Loucy (cell line): ENCODE results near the gene MIPEP.

Source experiments
- H2AFZ ChIP-seq: fragments of 200-600 bp; sonication (generic); 2 replicates; pipeline ENCODE4 v1.6.0; 2016; ENCODE audit warnings: antibody characterized with exemption, mild to moderate bottlenecking, low read length, moderate library complexity
- H3F3A ChIP-seq: fragments of 200-600 bp; 2 replicates; pipeline ENCODE4 v1.6.0; 2016; ENCODE audit warnings: antibody characterized with exemption, low read depth, mild to moderate bottlenecking
- H3K27me3 ChIP-seq: fragments of 200-600 bp; sonication (generic); 2 replicates; pipeline ENCODE4 v1.6.1; 2014; ENCODE audit warnings: low read length, mild to moderate bottlenecking; ENCODE audit not compliant: insufficient read depth, poor library complexity, severe bottlenecking
- H3K36me3 ChIP-seq: fragments of 200-600 bp; sonication (generic); 2 replicates; pipeline ENCODE4 v1.6.1; 2016; ENCODE audit warnings: low read length; ENCODE audit not compliant: insufficient read depth
- H3K4me1 ChIP-seq: fragments of 200-600 bp; sonication (generic); 2 replicates; pipeline ENCODE4 v1.5.1; 2014; ENCODE audit warnings: low read length, mild to moderate bottlenecking; ENCODE audit not compliant: insufficient read depth, poor library complexity, severe bottlenecking
- H3K4me2 ChIP-seq: fragments of 200-600 bp; sonication (generic); 2 replicates; pipeline ENCODE4 v1.6.0; 2014; ENCODE audit warnings: antibody characterized with exemption, low read length, low read depth, mild to moderate bottlenecking; ENCODE audit not compliant: poor library complexity, severe bottlenecking
- H3K4me3 ChIP-seq: fragments of 200-600 bp; sonication (generic); 2 replicates; pipeline ENCODE4 v1.5.1; 2014; ENCODE audit warnings: low read length, mild to moderate bottlenecking, mixed read lengths; ENCODE audit not compliant: poor library complexity, severe bottlenecking
- H3K79me2 ChIP-seq: fragments of 200-600 bp; sonication (generic); 2 replicates; pipeline ENCODE4 v1.6.1; 2014; ENCODE audit warnings: low read length; ENCODE audit not compliant: insufficient read depth
- H3K9ac ChIP-seq: fragments of 200-600 bp; sonication (generic); 2 replicates; pipeline ENCODE4 v1.6.0; 2014; ENCODE audit warnings: mild to moderate bottlenecking, low read depth, low read length, moderate library complexity; ENCODE audit not compliant: poor library complexity, severe bottlenecking
- H3K9me2 ChIP-seq: fragments of 200-600 bp; sonication (generic); replicated peaks from 2 replicates; pipeline ENCODE4 v1.6.1; 2016; ENCODE audit warnings: low read depth, low read length, mixed read lengths
- H3K9me3 ChIP-seq: fragments of 200-600 bp; sonication (generic); 2 replicates; pipeline ENCODE4 v1.6.1; 2014; ENCODE audit warnings: mild to moderate bottlenecking, antibody characterized with exemption, low read length, low read depth; ENCODE audit not compliant: insufficient read depth
- H4K20me1 ChIP-seq: fragments of 200-600 bp; sonication (generic); 2 replicates; pipeline ENCODE4 v1.6.0; 2014; ENCODE audit warnings: antibody characterized with exemption, low read length, mild to moderate bottlenecking; ENCODE audit not compliant: insufficient read depth, poor library complexity, severe bottlenecking
- CTCF ChIP-seq: fragments of 200-600 bp; sonication (generic); conservative IDR thresholded peaks from 2 replicates; pipeline ENCODE4 v1.5.1; 2014; ENCODE audit warnings: mild to moderate bottlenecking, antibody characterized with exemption, low read length
- EZH2phosphoT487 ChIP-seq: fragments of 200-600 bp; IDR thresholded peaks from 2 replicates; pipeline ENCODE4 v1.6.1; 2018; ENCODE audit warnings: antibody characterized with exemption, mild to moderate bottlenecking, moderate library complexity, borderline replicate concordance

The MIPEP gene

GRCh38 chr13:23810685-23811240 lies 78.4 kb downstream of the MIPEP start:
- H3K36me3 ChIP-seq, result no peaks in the 10 kb centered on the region
- H4K20me1 ChIP-seq, result no peaks in the 10 kb centered on the region
- H3K79me2 ChIP-seq, result no peaks in the 10 kb centered on the region
- no peak overlapping the region for H3K4me3 ChIP-seq
- no peak overlapping the region for H3K4me2 ChIP-seq
- H3K9me3 ChIP-seq, result no peaks in the 10 kb centered on the region
- H3K9me2 ChIP-seq, result no peaks in the 10 kb centered on the region
- no peaks in the 10 kb centered on the region for H3F3A ChIP-seq
- TF ChIP-seq EZH2phosphoT487 (no peak), CTCF (peak; percentile 33)
- H3K4me1 ChIP-seq, result peaks cover 5% of the 10 kb centered on the region
- H3K27me3 ChIP-seq, result no peaks in the 10 kb centered on the region
- no peak overlapping the region for H3K9ac ChIP-seq
- no peak overlapping the region for H2AFZ ChIP-seq

GRCh38 chr13:23808803-23809202 lies 80.4 kb downstream of the MIPEP start:
- Histone ChIP-seq H3K9me3 (no peaks in the 10 kb centered on the region), H3K4me3 (no peak overlapping the region), H4K20me1 (no peaks in the 10 kb centered on the region), H3F3A (no peaks in the 10 kb centered on the region), H3K27me3 (no peaks in the 10 kb centered on the region), H3K9ac (no peak overlapping the region), H2AFZ (no peak overlapping the region), H3K79me2 (no peaks in the 10 kb centered on the region), H3K4me1 (peaks cover 5% of the 10 kb centered on the region), H3K9me2 (no peaks in the 10 kb centered on the region), H3K4me2 (no peak overlapping the region), H3K36me3 (no peaks in the 10 kb centered on the region)
- TF ChIP-seq CTCF (no peak), EZH2phosphoT487 (no peak)

- Histone ChIP-seq H3F3A (no peaks in the 10 kb centered on the region), H3K4me2 (no peak overlapping the region), H2AFZ (no peak overlapping the region), H3K9me3 (no peaks in the 10 kb centered on the region), H3K79me2 (no peaks in the 10 kb centered on the region), H3K9ac (no peak overlapping the region), H3K4me3 (no peak overlapping the region), H4K20me1 (no peaks in the 10 kb centered on the region), H3K9me2 (no peaks in the 10 kb centered on the region), H3K4me1 (peaks cover 5% of the 10 kb centered on the region), H3K27me3 (no peaks in the 10 kb centered on the region), H3K36me3 (no peaks in the 10 kb centered on the region)
- TF ChIP-seq CTCF (no peak), EZH2phosphoT487 (no peak)
Observed at GRCh38 chr13:23806874-23807526, 82.2 kb downstream of the MIPEP start.
